BE2C (cell line): ENCODE results near the gene NDUFS6.

Experiments
- DNase-seq: peaks from one replicate; pipeline ENCODE4 v3.0.0-alpha.2; 2020
- H3K27me3 ChIP-seq: fragments of 250-450 bp; sonication (Bioruptor Pico); 2 replicates; pipeline ENCODE4 v1.5.1; 2020; ENCODE audit warnings: mild to moderate bottlenecking
- H3K36me3 ChIP-seq: fragments of 250-450 bp; sonication (Bioruptor Pico); 2 replicates; pipeline ENCODE4 v1.5.1; 2020; ENCODE audit warnings: mild to moderate bottlenecking
- H3K4me1 ChIP-seq: fragments of 250-450 bp; sonication (Bioruptor Pico); 2 replicates; pipeline ENCODE4 v1.5.1; 2020
- H3K4me3 ChIP-seq: 2 replicates; pipeline ENCODE4 v1.5.1; 2011; ENCODE audit warnings: low read depth, low read length
- H3K9me3 ChIP-seq: fragments of 250-450 bp; sonication (Bioruptor Pico); 2 replicates; pipeline ENCODE4 v1.5.1; 2020
- TF ChIP-seq, protein P1 (sequence below): IDR thresholded peaks from 2 replicates; pipeline ENCODE4 v1.5.1; 2012; ENCODE audit warnings: mild to moderate bottlenecking, low read depth, low read length

NDUFS6 gene

DNA sequence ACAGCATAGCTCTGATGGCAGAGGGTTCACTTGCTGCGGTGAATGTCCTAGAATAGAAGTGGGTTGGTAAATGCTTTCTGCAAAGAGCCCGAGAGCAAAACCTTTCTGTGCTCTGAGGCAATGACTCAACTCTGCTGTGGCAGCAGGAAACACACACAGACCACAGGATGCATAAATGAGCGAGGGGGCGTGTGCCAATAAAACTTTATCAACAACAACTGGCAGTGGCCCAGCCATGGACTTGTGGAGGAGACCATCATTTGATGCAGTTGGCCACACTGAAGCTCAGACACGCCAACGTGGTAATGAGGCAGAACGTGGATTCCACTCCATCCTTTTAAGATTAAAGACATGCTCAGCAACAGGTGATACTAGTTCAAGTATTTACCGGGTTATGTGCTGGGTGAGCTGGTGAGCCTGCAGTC is 8.4 kb upstream of the NDUFS6 start:
- Histone ChIP-seq H3K4me3 (no peak overlapping the region), H3K9me3 (no peaks in the 10 kb centered on the region), H3K27me3 (no peaks in the 10 kb centered on the region; the same call in 1 of the 2 replicates), H3K4me1 (no peaks in the 10 kb centered on the region), H3K36me3 (peaks cover 11% of the 10 kb centered on the region)
- TF ChIP-seq, protein P1, sequence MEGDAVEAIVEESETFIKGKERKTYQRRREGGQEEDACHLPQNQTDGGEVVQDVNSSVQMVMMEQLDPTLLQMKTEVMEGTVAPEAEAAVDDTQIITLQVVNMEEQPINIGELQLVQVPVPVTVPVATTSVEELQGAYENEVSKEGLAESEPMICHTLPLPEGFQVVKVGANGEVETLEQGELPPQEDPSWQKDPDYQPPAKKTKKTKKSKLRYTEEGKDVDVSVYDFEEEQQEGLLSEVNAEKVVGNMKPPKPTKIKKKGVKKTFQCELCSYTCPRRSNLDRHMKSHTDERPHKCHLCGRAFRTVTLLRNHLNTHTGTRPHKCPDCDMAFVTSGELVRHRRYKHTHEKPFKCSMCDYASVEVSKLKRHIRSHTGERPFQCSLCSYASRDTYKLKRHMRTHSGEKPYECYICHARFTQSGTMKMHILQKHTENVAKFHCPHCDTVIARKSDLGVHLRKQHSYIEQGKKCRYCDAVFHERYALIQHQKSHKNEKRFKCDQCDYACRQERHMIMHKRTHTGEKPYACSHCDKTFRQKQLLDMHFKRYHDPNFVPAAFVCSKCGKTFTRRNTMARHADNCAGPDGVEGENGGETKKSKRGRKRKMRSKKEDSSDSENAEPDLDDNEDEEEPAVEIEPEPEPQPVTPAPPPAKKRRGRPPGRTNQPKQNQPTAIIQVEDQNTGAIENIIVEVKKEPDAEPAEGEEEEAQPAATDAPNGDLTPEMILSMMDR: no peak
- DNase-seq: no peak

DNA sequence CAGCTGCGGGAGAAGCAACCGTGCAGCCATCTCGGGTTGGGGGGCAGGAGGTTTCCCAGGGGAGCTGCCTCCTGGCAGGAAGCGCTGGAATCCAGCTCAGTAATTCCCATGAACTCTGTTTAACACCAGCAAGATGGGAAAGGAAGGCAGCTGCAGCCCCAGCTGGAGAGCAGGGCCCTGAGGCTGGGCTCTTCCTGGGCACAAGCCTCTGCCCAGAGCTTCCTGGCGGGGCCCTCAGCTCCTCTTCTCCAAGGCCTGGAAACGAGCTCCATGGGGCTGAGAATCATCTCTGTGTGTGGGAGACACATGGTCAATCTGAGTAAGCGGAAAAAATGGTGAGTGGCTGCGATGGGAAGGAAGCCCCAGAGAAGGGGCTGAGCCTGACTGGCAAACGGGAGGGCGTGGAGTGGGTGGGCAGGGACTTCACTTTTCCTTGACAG is 7.9 kb upstream of the NDUFS6 start:
- no peaks in the 10 kb centered on the region for H3K9me3 ChIP-seq
- peaks cover 15% of the 10 kb centered on the region for H3K36me3 ChIP-seq
- H3K4me1 ChIP-seq: no peaks in the 10 kb centered on the region
- H3K4me3 ChIP-seq: no peak overlapping the region
- H3K27me3 ChIP-seq: no peaks in the 10 kb centered on the region; the same call in 1 of the 2 replicates
- no peak for DNase-seq
- TF ChIP-seq, protein P1: no peak

DNA sequence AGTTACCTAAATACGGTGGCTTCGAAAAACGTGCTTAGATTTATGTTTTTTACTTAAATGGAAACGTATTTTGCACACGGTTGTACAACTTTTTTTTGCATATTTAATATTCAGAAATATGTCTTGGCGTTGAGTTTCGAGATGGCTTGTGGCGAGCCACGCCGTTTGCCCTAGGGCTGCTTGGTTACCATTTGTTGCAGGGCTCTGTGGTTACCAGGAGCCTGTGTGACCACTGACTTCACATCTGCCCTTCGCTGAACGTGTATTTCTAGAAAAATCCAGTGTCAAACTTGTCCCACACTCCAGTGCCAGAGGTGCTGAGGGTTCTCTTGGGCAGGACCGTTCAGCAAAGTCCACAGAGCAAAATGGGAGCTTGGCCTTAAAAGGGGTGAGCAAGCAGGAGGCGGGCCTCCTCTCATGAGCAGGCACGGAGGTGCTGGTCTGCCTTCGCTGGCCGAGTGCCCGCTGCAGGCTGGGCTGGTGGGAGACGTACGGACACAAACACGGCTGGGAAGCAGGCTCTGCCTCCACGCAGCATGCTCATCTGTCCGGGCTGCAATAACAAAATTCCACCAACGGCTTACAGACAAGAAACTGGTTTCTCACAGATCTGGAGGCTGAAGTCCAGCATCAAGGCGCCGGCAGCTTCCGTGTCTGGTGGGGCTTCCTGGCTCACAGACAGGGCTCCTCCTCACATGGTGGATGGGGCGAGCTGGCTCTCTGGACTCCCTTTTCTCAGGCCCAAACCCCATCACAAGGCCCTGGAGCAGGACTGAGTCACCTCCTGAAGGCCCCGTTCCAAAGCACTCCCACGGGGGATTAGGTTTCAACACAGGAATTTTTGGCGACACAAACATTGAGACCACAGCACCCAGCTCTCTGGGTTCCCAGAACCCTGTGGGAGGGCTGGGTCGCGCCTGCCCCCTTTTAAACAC is 7.0 kb upstream of the NDUFS6 start:
- TF ChIP-seq, protein P1: no peak
- peaks cover 16% of the 10 kb centered on the region for H3K36me3 ChIP-seq
- H3K4me1 ChIP-seq: no peaks in the 10 kb centered on the region
- DNase-seq: no peak
- H3K4me3 ChIP-seq: no peak overlapping the region
- H3K9me3 ChIP-seq: no peaks in the 10 kb centered on the region
- H3K27me3 ChIP-seq: no peaks in the 10 kb centered on the region

DNA sequence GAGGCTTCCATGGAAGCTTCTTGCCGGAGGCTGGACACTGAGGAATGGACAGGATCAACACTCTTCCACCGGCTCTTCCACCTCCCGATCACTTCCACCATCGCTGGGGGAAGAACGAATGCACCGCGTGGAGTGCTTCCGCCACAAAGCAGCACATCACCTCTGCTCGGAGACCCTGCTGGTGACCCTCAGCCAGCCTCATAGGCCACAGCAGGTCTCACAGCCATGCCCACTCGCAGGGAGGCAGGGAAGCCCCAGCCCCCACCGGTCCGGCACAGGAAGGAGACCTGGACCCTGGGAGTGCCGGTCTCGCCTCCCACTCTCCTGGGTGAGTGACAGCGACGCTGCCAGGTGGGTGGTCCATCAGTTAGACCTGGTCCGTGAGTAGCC is 6.3 kb upstream of the NDUFS6 start:
- Histone ChIP-seq H3K4me3 (no peak overlapping the region), H3K4me1 (no peaks in the 10 kb centered on the region), H3K9me3 (no peaks in the 10 kb centered on the region), H3K36me3 (peaks cover 16% of the 10 kb centered on the region), H3K27me3 (no peaks in the 10 kb centered on the region)
- no peak for DNase-seq
- TF ChIP-seq, protein P1: no peak

DNA sequence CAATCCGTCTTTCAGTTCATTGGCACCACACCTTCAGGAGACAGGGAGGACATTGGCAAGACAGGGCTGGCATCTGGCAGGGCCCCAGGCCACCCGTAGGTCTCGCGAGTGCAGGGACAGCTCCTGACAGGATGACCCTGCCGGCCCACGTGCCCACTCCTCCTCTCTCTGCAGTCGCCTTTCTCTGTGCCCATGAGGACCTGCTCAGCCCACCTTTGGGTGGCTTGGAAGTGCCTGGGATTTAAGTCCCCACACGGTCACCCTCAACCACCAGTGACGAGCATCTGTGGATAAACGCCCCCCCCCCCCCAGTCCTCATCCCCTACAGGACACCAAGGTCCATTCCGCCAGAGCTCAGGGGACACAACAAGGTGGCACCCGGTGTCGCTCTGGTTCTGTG is 5.7 kb upstream of the NDUFS6 start:
- DNase-seq: no peak
- no peaks in the 10 kb centered on the region for H3K4me1 ChIP-seq

More for the DNA sequence above, 5.7 kb upstream of the NDUFS6 start:
- Histone ChIP-seq H3K36me3 (peaks cover 16% of the 10 kb centered on the region), H3K27me3 (no peaks in the 10 kb centered on the region), H3K4me3 (no peak overlapping the region), H3K9me3 (no peaks in the 10 kb centered on the region)
- TF ChIP-seq, protein P1: no peak
